NCI-H774 (cell line): ENCODE data around the gene B3GALT4.

Source experiments
- DNase-seq: peaks from one replicate; lab custom pipeline; 2025; lab: John Stamatoyannopoulos, UW

The B3GALT4 gene

GRCh38 chr6:33315793-33316602, 39.1 kb downstream of the B3GALT4 start:
- DNase-seq, result no peak

DNA sequence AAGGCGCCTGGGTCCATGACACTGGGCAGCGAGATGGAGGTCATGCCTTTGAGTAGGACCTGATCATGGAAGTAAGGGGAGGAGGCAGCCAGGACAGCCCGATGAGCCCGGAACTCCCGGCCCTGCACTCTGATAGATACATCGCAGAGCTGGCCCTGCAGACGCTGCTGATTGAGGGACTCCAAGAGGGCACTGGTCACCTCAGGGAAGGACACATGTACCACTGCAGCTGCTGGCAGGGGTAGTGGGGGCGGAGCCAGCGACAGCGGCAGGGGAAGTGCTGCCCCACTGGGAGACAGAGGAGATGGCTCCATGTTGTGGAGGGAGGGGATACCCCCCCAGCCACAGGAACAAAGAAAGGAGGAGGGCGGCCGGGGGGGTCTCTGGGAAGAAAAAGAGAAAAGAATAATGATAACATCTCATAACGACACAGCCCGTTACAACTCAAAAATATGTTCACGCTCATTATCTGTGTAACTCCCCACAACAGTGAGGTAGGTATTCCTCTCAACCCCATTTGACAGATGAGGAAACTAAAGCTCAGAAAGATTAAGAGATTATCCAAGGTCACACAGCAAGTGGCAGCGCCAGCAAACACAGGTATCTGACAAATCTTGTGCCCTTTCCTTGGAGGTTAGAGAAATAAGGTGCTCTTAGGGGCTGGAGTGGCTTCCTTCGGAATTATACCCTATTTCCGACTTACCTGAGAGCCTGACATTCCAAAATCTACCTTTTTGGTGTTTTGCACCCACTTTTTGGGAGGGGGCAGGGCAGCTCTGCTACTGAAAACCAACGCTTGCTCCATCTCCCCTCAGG, 39.9 kb downstream of the B3GALT4 start:
- DNase-seq, result no peak

DNA sequence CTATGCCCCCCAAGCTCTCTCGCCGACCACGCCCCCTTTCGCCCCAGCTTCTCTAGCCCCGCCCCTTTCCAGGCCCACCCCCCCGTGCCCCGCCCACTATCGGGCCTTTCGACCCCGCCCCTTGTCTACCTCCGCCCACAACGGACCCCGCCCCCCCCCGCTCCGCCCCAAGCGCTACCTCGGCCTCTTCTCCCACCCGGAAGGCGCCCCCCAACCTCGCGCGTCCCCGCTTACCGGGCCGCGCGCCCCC, 40.4 kb downstream of the B3GALT4 start:
- no peak for DNase-seq

DNA sequence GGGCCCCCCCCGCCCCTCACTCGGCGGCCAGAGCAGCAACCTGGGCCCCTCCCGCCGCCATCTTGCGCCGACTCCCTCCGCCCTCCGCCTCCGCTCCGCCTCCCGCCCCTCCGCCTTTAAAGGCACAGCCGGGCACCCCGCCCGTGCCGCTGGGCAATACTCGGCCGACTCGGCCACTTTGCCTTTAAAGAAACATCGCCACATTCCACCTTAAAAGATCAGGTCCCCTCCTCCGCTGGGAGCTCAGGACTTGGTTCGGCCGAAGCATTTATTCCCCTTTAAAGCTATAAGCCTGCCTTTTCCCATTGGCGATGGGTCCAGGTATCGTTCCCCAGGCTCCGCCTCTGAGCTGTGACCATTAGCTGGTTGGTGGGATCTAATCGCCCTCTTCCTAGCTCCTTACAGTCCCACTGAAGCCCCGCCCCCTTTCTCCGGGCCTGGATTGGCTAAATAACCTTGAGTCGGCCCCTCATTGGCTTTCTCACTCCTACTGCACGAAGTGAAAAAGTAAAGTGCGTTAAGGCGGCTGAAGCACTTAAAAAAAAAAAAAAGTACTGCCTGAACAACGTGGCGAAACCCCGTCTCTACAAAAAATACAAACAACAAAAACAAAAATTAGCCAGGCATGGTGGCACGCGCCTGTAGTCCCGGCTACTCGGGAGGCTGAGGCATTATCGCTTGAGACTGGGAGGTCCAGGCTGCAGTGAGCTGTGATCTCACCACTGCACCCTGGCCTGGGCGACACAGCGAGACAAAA, 40.9 kb downstream of the B3GALT4 start, which contains the start of gene ZBTB22:
Gene ZBTB22, minus strand, starts transcription at position 76 of the 757 bp plus-strand sequence. CDS start 828 bp downstream, outside the sequence.
- DNase-seq, result peak; percentile 96

DNA sequence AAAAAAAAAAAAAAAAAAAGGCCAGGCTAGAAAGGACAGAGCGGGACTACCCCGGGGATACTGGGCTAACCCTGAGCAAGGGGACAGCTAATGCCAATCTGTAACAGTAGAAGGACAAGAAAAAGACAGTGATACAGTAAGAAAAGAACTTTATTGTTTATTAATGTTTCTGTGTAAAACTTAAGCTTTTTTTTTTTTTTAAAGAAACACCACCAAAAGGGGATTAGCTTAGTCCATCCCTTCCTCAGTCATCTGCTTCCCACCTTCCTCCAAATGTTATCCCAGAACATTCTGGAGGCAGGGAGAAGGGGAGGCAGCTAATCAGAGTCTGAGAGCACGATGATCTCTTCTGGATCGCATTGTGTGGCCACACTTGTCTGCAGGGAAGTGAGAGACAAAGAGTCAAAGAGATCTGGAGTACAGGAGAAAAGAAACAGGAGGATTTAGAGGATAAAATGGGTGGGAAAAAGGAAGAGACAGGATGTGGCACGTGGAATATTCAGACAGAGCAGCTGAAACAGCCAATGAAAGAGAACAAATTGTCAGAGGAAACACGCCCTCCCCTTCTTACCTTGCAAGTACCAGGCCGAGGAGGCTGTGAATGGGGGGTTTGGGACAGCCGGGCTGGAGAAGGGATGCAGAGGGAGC, 41.6 kb downstream of the B3GALT4 start:
- DNase-seq, result no peak

GRCh38 chr6:33319939-33320314, 43.0 kb downstream of the B3GALT4 start:
- DNase-seq, result no peak

DNA sequence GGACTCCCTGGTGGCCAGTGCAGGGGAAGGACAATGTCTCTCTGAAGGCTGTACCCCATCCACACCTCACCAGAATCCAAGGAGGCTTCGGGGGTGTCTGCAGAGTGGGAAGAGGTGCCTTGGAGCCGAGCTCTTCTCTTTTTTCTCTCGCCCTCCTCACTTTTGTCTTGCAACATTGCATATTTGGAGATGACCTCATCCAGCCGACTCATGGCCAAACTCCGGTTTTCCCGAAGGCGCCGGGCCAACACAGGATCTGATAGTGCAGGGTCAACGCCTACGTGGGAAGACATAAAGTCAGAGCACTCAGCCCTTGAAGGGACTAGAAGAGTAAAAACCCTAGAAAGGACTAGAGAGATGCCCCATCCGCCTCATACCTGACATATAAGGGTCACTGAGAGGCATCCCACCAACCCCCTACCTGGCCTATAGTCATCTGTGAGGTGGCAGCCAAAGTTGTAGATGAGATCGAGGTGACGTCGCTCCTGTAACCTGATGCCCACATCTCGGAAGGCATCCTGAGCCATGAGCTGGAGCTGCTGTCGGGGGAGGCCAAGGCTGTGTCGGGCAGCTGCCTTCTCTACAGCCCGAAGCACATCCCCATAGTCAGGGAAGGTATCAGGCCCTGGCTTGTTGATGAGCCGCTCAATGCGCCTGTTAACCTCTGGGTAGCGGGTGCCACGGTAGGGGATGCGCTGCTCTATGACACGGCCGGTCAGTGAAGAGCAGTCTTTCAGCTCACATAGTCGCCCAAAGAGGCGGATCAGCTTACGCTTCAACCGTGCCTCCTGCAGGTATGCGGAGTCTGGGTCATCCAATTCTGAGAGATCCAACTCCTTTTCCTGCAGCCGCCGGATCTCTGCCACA, 43.6 kb downstream of the B3GALT4 start:
- no peak for DNase-seq

GRCh38 chr6:33321227-33321626, 44.3 kb downstream of the B3GALT4 start:
- DNase-seq, result no peak

DNA sequence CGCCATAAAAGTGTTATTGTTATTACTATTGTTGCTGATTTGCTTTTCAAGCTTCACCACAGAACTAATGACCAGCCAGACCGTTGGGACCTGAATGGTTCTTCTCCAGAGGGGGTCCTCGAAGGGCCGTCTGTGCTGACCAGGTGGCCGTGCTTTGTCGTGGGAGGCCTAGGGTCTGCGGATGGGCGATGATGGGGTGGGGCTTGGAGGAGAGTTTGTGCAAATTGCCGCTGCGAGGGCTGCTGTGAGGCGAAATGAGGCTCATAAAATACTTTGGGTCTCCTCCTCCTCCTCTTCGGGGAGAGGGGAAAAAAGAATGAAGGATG, 46.7 kb downstream of the B3GALT4 start:
- DNase-seq, result no peak

GRCh38 chr6:33324125-33324524, 47.2 kb downstream of the B3GALT4 start:
- no peak for DNase-seq
